K562 (cell line): Measurements from ENCODE around the gene FAM227B. TPM values are rescaled to one million over a fixed set of nuclear protein-coding genes. Genes with fewer than 3 reads are reported as not detected.
"Not testable (repeated sequence)": the region's sequence is repeated elsewhere in the genome, so short reads cannot be mapped to it uniquely, and the experiment has no call there.

Experiments used
- ATAC-seq: fragments of 200-7000 bp; cut with Tn5 transposase; 3 replicates; pipeline ENCODE4 v1.9.1; 2020; ENCODE audit warnings: moderate library complexity
- BruUV-seq: library from RNA; stranded (reverse); fragments of 400-500 nt; replicated peaks from 2 replicates; lab custom pipeline; 2021; lab: Mats Ljungman, UMichigan
- CTCF ChIA-PET: fragments of 300-600 bp; formaldehyde crosslinking; extraction: SDS; loops from one replicate; lab custom pipeline; 2021; ENCODE audit warnings: low intra/inter-chr PET ratio; lab: Yijun Ruan, JAX
- POLR2A ChIA-PET: fragments of 300-600, 350-650 bp; sonication (Branson Sonifier 250); formaldehyde crosslinking; extraction: SDS; loops from one replicate; lab custom pipeline; 2021; ENCODE audit warnings: antibody characterized with exemption, inconsistent platforms; lab: Yijun Ruan, JAX
- DNase-seq, 4 experiments: peaks; one replicate each; pipeline versions ENCODE4 v3.0.0 to v3.0.0-alpha.2; 2011 to 2018; ENCODE audit warnings: low spot score in 3 of 4, mixed read lengths in 3 of 4; ENCODE audit errors: extremely low read depth in 1 of 4
- FAIRE-seq: peaks from 2 replicates; lab custom pipeline; 2011; peaks lifted over from hg19 to GRCh38; lab: Jason Lieb, UNC
- H2AFZ ChIP-seq: 2 replicates; pipeline ENCODE4 v1.6.0; 2011; ENCODE audit warnings: low read depth, low read length, control low read depth, inconsistent platforms
- H3K27ac ChIP-seq: fragments of 200-600 bp; 3 replicates; pipeline ENCODE4 v1.8.0; 2011; ENCODE audit warnings: low read depth, mild to moderate bottlenecking, control low read depth, inconsistent platforms, low read length, moderate library complexity, mixed read lengths; ENCODE audit errors: extremely low read depth
- H3K27me3 ChIP-seq, 2 experiments: fragments of 300-600 bp in 1 of 2; 2 replicates in 1 of 2; 3 replicates in 1 of 2; pipeline versions ENCODE4 v1.6.0 to v1.8.0; 2011; ENCODE audit warnings: inconsistent platforms in 2 of 2, low read length in 2 of 2, mild to moderate bottlenecking in 1 of 2, mixed read lengths in 1 of 2, moderate library complexity in 1 of 2; ENCODE audit not compliant: control insufficient read depth in 2 of 2, insufficient read depth in 2 of 2
- H3K36me3 ChIP-seq: fragments of 300-600 bp; 3 replicates; pipeline ENCODE4 v1.8.0; 2011; ENCODE audit warnings: mild to moderate bottlenecking, low read length, inconsistent platforms; ENCODE audit not compliant: control insufficient read depth, insufficient read depth
- H3K4me1 ChIP-seq, 2 experiments: fragments of 200-600 bp in 1 of 2; replicated peaks in 1 of 2; 2 replicates in 1 of 2; 3 replicates in 1 of 2; pipeline versions ENCODE4 v1.5.1 to v1.8.0; 2011; ENCODE audit warnings: inconsistent platforms in 2 of 2, low read length in 2 of 2, mild to moderate bottlenecking in 1 of 2, mixed read lengths in 1 of 2, moderate library complexity in 1 of 2; ENCODE audit not compliant: control insufficient read depth in 2 of 2, insufficient read depth in 2 of 2
- H3K4me2 ChIP-seq: 2 replicates; pipeline ENCODE4 v1.6.1; 2011; ENCODE audit warnings: low read length, control low read depth, inconsistent platforms, mixed read lengths; ENCODE audit not compliant: insufficient read depth
- H3K4me3 ChIP-seq: fragments of 200-600 bp; sonication (generic), shearing (Covaris generic); 2 replicates; pipeline ENCODE4 v1.5.1; 2016; ENCODE audit warnings: control low read depth, inconsistent platforms
- H3K79me2 ChIP-seq: fragments of 200-600 bp; 3 replicates; pipeline ENCODE4 v1.8.0; 2011; ENCODE audit warnings: low read length, inconsistent platforms; ENCODE audit not compliant: control insufficient read depth, insufficient read depth
- H3K9ac ChIP-seq, 2 experiments: 2 replicates each; pipeline versions ENCODE4 v1.6.0 to v1.6.1; 2011; ENCODE audit warnings: low read depth in 2 of 2, low read length in 2 of 2, control low read depth in 1 of 2, inconsistent platforms in 1 of 2, mild to moderate bottlenecking in 1 of 2, mixed read lengths in 1 of 2; ENCODE audit not compliant: insufficient read depth in 1 of 2
- H3K9me1 ChIP-seq: one replicate; pipeline ENCODE4 v1.6.0; 2011; ENCODE audit warnings: inconsistent platforms, mild to moderate bottlenecking, low read length, moderate library complexity; ENCODE audit not compliant: control insufficient read depth, insufficient read depth
- H3K9me3 ChIP-seq: replicated peaks from 2 replicates; pipeline ENCODE4 v1.5.1; 2011; ENCODE audit warnings: low read depth, low read length, inconsistent platforms; ENCODE audit not compliant: control insufficient read depth, insufficient read depth
- H4K20me1 ChIP-seq: replicated peaks from 2 replicates; pipeline ENCODE4 v1.6.1; 2011; ENCODE audit warnings: low read length, inconsistent platforms, mixed read lengths; ENCODE audit not compliant: control insufficient read depth, insufficient read depth
- CBFA2T2 ChIP-seq: fragments of 450-650 bp; conservative IDR thresholded peaks from 2 replicates; pipeline ENCODE4 v1.6.1; 2017; ENCODE audit warnings: mild to moderate bottlenecking
- GTF3C2 ChIP-seq: IDR thresholded peaks from 3 replicates; pipeline ENCODE4 v1.6.1; 2011; ENCODE audit warnings: borderline replicate concordance, mild to moderate bottlenecking, moderate library complexity; ENCODE audit not compliant: insufficient read length; ENCODE audit errors: extremely low read depth
- HDAC2 ChIP-seq: fragments of 450-650 bp; IDR thresholded peaks from 2 replicates; pipeline ENCODE4 v1.6.1; 2016; ENCODE audit warnings: mild to moderate bottlenecking
- HDAC3 ChIP-seq: fragments of 450-650 bp; IDR thresholded peaks from 2 replicates; pipeline ENCODE4 v1.6.1; 2018; ENCODE audit warnings: borderline replicate concordance, mild to moderate bottlenecking, moderate library complexity; ENCODE audit not compliant: partially characterized antibody
- RBM25 ChIP-seq: fragments of 200-400 bp; formaldehyde crosslinking; IDR thresholded peaks from 2 replicates; pipeline ENCODE4 v1.6.1; 2018; ENCODE audit warnings: low read length, low read depth, moderate library complexity; ENCODE audit not compliant: severe bottlenecking
- RHOXF2B ChIP-seq: fragments of 250-450 bp; sonication (Bioruptor Pico); conservative IDR thresholded peaks from 2 replicates; pipeline ENCODE4 v1.5.1; 2021
- THRB ChIP-seq: fragments of 450-650 bp; formaldehyde crosslinking; conservative IDR thresholded peaks from 2 replicates; pipeline ENCODE4 v1.4.0; 2022; ENCODE audit warnings: mild to moderate bottlenecking, missing genetic modification characterization
- ZNF146 ChIP-seq: IDR thresholded peaks from one replicate; pipeline ENCODE4 v1.6.1; 2018; ENCODE audit warnings: missing compliant biosample characterization; ENCODE audit not compliant: unreplicated experiment
- ZNF24 ChIP-seq: fragments of 450-650 bp; IDR thresholded peaks from 2 replicates; pipeline ENCODE4 v1.6.1; 2016
- WGBS: fragments of 100-300 bp; shearing (Covaris generic); methylation state at CpG from one replicate; pipeline ENCODE4 v1.1.6; 2016; ENCODE audit warnings: low coverage, mixed read lengths; ENCODE audit not compliant: insufficient coverage; ENCODE audit errors: missing lambda C conversion rate; 5-methylcytosine and 5-hydroxymethylcytosine counted together
- in situ Hi-C: fragments of 300-500 bp; cut with MboI; formaldehyde crosslinking; loops from 4 replicates; pipeline ENCODE4 v1.15.0; 2018; ENCODE audit warnings: inconsistent platforms, mixed read lengths
- intact Hi-C: fragments of 100-400 bp; cut with micrococcal nuclease; formaldehyde crosslinking; loops from 2 replicates; pipeline ENCODE4 v1.14.2; 2022
- polyA plus RNA-seq, 8 experiments: library from polyadenylated mRNA; depleted of rRNA in 4 of 8; stranded (reverse) in 5 of 8; unstranded in 3 of 8; fragments of >200 nt; fragmentation: Nextera tagmentation in 2 of 8; fragmentation: Illumina TruSeq in 1 of 8; extraction: Ambion mirVana in 2 of 8; extraction: Trizol in 1 of 8; gene quantifications; 2 replicates each; pipeline versions ENCODE4 v1.2.1 to v1.2.3, GENCODE V29; 2011 to 2014; ENCODE audit warnings: inconsistent platforms in 1 of 8, missing spikeins in 1 of 8
- total RNA-seq, 7 experiments: library from RNA; depleted of rRNA in 6 of 7; stranded (reverse); fragments of >200 nt in 6 of 7; fragmentation: Illumina TruSeq in 2 of 7; extraction: Trizol in 2 of 7; gene quantifications; 2 replicates each; pipeline versions ENCODE4 v1.2.1 to v1.2.3, GENCODE V29; 2011 to 2021; ENCODE audit warnings: low replicate concordance in 1 of 7

FAM227B gene
- total and polyA plus RNA-seq, 9 of the 15 experiments (the other 6 are each of a cell fraction or from before 2014, with no cell fraction given), result 5.1 to 12.5 (median 11.2) TPM

- H2AFZ ChIP-seq, CTCF ChIA-PET, BruUV-seq, H3K36me3 ChIP-seq, H3K79me2 ChIP-seq, POLR2A ChIA-PET, H3K4me1 ChIP-seq, H3K27me3 ChIP-seq, H3K4me3 ChIP-seq, in situ Hi-C loops, H3K9me3 ChIP-seq, FAIRE-seq, ATAC-seq, H3K9me1 ChIP-seq, H3K27ac ChIP-seq, H3K9ac ChIP-seq, H4K20me1 ChIP-seq, DNase-seq, H3K4me2 ChIP-seq: not testable (repeated sequence)
- TF ChIP-seq RBM25 (peak; percentile 22), ZNF146 (CRISPR knock-in tag) (peak; percentile 51)
- intact Hi-C loops, result loop anchor here (10.0 kb wide), 1 partner anchor 437 kb away; the partner anchor contains the start of gene GALK2
- 73% methylated on average over 3 of the region's 3 CpGs for WGBS
These were observed 8.4 kb downstream of the FAM227B start for GRCh38 chr15:49612240-49612639.

GRCh38 chr15:49610157-49610918, 10.3 kb downstream of the FAM227B start:
- FAIRE-seq (no peak), DNase-seq (no peak), ATAC-seq (no peak)
- in situ Hi-C loops, result no loop called here
- no TSS peak for BruUV-seq
- intact Hi-C loops, result loop anchor here (10.0 kb wide), 1 partner anchor 436 kb away; the partner anchor contains the start of gene GALK2
- no peak overlapping the region for H3K9ac ChIP-seq
- H3K27me3 ChIP-seq, result no peaks in the 10 kb centered on the region
- H3K79me2 ChIP-seq, result no peaks in the 10 kb centered on the region
- no peak overlapping the region for H3K27ac ChIP-seq
- H3K9me1 ChIP-seq, result no peaks in the 10 kb centered on the region
- H2AFZ ChIP-seq, result no peak overlapping the region
- WGBS, result 94% methylated on average over 2 of the region's 2 CpGs
- H3K4me3 ChIP-seq, result no peak overlapping the region
- POLR2A ChIA-PET, result no interaction called here
- CTCF ChIA-PET, result interaction anchor here (0.6 kb wide), 1 partner anchor 112 kb away, joined by 8 read pairs; no protein-coding TSS in a partner anchor
- H4K20me1 ChIP-seq, result no peaks in the 10 kb centered on the region
- H3K9me3 ChIP-seq, result peaks cover 7% of the 10 kb centered on the region; the same call in 1 of the 2 replicates
- H3K4me1 ChIP-seq, result no peaks in the 10 kb centered on the region
- no peaks in the 10 kb centered on the region for H3K36me3 ChIP-seq
- H3K4me2 ChIP-seq, result no peak overlapping the region
- TF ChIP-seq HDAC3, result no peak
- TF ChIP-seq CBFA2T2, result no peak
- no peak for TF ChIP-seq GTF3C2
- TF ChIP-seq THRB, result no peak
- no peak for TF ChIP-seq RHOXF2B (CRISPR knock-in tag)
- TF ChIP-seq HDAC2, result no peak
- no peak for TF ChIP-seq ZNF24
